GM21447 (cell line): Measurements from ENCODE around the gene SSX2IP.
"Not testable (repeated sequence)": the region's sequence is repeated elsewhere in the genome, so short reads cannot be mapped to it uniquely, and the experiment has no call there.

Experiments
- ATAC-seq: cut with Tn5 transposase; IDR thresholded peaks from one replicate; pipeline ENCODE4 v1.9.1; 2021; ENCODE audit not compliant: unreplicated experiment

Gene SSX2IP, protein sequence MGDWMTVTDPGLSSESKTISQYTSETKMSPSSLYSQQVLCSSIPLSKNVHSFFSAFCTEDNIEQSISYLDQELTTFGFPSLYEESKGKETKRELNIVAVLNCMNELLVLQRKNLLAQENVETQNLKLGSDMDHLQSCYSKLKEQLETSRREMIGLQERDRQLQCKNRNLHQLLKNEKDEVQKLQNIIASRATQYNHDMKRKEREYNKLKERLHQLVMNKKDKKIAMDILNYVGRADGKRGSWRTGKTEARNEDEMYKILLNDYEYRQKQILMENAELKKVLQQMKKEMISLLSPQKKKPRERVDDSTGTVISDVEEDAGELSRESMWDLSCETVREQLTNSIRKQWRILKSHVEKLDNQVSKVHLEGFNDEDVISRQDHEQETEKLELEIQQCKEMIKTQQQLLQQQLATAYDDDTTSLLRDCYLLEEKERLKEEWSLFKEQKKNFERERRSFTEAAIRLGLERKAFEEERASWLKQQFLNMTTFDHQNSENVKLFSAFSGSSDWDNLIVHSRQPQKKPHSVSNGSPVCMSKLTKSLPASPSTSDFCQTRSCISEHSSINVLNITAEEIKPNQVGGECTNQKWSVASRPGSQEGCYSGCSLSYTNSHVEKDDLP

DNA sequence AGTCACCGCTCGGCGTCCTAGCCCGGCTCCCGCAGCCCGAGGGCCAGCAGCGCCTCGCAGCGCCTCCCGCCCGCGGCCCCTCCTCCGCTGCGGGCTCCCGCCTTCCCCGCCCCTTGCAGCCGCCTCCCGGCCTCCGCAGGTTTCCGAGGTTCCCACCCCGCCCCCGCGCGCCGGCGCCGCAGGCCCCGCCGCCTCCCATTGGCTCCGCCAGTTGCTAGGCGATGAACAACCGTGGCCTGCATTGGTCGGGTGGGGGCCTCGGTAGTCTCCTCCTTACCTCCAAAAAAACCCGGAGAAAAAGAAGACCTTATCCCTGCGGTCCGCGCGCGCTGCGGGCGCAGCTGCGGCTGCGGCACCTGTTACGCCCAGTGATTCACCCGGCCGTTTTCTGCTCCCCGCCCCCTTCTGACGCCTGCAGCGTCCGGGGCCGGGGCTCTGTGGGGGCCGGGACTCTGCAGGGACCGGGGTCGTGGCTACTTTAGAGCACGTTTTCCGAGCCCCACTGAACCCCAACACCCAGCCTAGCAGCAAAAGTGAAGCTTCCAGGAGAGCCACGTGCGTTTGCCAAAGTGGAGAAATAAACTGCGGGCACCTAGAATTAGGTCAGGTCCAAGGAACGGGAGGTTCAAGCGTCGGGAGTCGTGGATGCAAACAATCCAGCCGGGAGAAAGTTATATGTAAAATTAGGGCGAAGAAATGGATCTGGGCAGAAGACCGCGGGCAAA, at the start of gene SSX2IP:
Gene SSX2IP (minus strand): TSS at position 65 of the 725 bp plus-strand sequence. CDS start 19,242 bp downstream, outside the sequence.
- peak; percentile 88 for ATAC-seq

DNA sequence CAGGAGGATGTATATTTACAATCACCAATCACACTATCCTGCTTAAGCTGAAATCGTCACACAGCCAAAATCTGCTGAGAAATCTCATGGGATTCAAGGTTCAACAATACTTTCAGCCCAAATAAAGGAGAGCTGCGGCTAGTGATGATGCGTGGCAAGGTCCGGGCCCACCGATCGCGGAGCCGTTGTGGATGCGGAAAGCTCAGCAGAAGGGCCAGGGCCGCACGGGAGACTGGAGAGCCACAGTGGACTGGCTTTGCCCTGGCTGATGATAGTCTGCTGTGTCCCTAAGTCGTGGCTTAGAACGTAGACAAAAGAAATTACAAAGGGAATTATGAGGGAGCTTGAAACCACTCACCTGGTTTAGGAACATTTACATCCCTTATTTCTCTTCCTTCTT, 48.0 kb upstream of the SSX2IP start:
- no peak for ATAC-seq

DNA sequence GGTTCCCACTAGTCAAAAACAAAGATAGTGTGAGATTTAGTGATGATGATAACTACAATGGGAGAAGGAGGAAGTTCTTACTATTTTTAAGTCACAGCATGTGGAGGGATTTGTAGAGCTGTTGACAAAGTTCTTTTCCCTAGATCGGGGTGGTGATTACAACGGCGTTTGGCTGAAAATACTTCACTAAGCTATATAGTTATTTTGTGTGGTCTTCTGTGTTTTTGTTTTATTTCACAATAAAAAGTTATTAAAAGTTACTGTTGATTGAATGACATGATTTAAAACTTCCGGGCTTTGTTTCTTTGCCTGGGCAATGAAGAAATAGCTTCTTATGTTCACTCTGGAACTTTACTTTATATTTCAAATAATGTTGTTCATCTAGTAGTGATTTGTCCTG, 47.3 kb upstream of the SSX2IP start:
- no peak for ATAC-seq

DNA sequence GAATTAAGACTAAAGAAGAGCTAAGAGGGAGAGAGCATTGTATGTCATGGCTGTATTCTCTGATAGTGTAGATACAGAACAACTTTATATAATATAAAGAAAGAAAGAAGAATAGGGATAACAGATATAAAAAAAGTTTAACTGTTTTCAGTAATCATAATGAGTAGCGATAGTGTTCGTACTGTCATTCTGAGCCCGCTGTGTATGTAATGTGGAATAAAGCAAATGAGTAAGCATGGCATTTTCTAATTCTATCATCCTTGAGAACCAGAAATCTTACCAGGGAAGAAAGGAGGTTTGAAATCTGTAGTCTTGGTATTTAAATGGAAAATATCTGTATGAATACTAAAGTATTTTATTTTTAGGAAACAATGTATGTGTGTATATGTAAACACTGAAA, 46.7 kb upstream of the SSX2IP start:
- ATAC-seq = no peak

DNA sequence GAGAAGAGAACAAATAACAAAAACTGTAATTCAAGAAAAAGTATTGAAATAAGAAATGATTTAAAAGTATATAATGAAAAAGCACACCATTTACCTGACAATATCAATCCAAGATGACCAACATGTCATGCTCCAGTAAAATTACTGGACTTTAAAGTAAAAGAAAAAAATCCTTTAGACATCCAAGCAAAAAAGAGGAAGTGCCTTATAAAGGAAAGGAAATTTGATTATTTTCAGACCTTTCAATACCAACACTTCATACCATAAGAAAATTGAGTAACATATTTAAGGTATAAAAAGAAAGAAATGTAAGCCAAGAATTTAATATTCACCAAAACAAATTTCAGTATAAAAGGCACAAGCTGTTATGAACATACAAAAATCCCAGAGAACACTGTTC, 46.2 kb upstream of the SSX2IP start:
- no peak for ATAC-seq

DNA sequence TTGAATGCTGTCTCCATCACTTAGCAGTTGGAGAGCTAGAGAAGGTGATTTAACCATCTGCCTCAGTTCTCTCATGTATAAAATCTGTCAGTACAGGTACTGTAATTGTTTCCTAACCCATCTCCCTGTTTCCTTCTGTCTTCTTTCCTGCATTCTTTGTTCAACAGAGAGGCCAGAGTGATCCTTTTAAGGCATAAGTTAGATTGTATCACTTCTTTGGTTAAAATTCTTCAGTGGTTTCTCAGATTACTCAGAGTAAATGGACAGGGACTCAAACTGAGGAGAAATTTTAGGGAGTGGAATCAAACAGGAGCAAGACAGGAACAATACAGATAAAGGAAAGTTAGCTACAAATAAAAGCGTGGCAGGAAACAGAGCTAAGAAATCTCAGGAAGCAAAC, 45.2 kb upstream of the SSX2IP start:
- no peak for ATAC-seq

DNA sequence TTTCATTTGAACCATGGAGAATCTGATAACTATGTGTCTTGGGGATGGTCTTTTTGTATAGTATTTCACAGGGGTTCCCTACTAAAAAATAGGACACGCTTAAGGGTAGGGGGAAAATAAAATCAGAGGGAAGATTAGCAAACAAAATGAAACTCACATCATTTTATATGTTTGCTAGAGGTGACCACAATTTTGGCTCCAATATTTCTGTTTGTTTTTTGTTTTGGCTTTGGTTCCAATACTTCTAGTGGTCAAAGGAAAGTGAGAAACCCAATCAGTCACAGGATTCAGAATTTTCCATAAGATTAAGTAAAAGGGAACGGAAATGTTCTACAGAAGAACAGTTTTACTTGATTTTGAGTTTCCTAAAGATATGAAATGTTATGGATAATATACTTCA, 42.3 kb upstream of the SSX2IP start:
- ATAC-seq = no peak

DNA sequence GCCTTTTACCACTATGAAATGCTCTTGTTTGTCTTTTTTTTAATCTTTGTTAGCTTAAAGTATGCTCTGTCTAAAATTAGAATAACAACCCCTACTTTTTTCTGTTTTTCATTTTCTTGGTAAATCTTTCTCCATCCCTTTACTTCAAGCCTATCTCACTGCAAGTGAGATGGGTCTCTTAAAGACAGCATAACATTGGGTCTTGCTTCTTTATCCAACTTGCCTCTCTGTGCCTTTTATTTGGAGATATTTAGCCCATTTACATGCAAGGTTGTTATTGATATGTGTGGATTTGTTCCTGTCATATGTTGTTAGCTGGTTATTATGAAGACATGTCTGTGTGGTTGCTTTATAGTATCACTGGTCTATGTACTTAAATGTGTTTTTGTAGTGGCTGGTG, 41.3 kb upstream of the SSX2IP start:
- ATAC-seq = no peak

DNA sequence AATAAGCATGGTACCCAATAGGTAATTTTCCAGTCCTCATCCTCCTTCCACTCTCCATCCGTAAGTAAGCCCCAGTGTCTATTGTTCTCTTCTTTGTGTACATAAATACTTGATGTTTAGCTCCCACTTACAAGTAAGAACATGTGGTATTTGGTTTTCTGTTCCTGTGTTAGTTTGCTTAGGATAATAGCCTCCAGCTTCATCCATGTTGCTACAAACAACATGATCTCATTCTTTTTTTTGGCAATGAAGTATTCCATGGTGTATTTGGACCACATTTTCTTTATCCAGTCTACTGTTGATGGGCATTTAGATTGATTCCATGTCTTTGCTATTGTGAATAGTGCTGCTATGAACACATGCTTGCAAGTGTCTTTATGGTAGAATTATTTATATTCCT, 37.5 kb upstream of the SSX2IP start:
- ATAC-seq = not testable (repeated sequence)

DNA sequence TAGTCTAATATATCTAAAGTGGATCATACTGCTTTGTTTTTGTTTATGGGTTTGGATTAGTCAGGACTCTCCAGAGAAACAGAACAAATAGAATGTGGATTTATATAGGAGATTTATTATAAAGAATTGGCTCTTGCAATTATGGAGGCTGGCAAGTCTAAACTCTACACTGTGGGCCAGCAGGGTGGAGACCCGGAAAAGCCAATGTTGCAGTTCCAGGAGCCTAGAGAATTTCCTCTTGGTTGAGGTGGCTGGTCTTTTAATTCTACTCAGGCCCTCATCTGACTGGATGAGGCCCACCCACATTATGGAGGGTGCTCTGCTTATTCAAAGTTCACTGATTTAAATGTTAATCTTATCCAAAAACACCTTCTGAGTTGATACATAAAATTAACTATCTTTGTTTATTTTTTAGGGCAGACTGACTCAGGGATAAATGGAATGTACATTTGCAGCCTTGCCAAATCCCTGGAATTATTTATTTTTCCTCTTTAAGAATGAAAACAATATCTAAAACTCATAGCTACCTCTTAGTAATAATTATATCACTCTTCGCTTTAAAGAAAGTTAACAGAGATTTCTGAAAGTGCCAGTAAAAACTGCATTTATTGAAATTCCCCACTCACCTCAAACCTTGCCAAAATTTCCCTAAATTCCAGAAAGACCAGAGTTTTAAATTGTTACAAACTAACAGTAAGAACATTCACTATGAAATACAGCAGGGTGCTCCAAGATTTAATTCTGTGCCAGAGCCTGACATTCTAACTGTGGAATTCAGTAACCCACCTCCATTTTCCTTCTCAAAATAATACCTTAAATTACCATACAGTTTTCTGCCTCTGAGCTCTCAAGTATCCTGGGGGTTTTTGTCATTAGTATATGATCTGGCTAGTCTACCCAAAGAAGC, 36.6 kb upstream of the SSX2IP start:
- ATAC-seq = no peak

DNA sequence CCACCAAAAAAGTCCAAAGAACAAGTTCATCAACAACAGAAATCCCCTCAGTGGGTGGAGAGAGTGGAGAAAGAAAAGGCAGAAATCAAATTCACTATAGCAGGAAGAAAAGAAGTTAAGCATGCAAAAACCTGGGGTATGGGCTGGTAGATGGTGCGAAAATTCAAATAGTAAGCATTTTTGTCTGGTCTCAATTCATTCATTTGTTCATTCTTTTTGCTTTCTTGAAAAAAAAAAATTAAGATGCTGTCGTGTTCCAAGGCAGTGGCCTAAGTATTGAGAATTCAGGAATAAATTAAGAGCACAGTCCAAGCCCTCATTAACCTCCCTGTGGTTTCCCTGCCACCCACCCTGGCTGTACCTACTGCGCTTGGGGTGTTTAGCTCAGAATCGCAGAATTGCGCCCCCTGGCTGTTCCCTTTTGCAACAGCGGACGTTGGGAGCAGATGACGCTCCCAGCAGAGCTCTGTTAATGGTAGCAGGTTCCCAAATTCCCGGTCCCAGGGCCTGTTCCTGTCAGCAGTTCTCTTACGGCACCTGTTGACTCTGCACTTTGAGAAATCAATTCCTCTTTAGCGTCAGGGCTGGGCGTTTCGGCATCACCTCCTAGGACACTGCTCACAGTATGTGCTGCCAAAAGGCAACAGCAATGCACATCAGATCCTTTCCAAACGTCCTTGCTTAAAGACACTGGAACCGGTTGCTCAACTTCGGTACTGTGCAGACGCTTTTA, 34.0 kb upstream of the SSX2IP start:
- ATAC-seq = no peak

DNA sequence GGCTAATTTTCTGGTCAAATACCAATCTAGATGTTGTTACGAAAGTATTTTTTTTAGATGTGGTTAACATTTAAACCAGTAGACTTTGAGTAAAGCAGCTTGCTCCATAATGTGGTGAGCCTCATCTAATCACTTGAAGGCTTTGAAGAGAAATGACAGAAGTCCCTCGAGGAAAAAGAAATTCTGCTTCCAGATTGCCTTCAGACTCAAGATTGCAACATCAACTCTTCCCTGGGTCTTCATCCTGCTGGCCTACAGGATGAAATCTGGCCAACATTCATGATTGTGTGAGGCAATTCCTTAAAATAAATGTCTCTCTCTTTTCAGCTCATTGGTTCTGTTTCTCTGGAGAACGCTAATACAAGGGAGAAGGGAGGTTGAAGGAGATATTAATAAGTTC, 32.5 kb upstream of the SSX2IP start:
- no peak for ATAC-seq

DNA sequence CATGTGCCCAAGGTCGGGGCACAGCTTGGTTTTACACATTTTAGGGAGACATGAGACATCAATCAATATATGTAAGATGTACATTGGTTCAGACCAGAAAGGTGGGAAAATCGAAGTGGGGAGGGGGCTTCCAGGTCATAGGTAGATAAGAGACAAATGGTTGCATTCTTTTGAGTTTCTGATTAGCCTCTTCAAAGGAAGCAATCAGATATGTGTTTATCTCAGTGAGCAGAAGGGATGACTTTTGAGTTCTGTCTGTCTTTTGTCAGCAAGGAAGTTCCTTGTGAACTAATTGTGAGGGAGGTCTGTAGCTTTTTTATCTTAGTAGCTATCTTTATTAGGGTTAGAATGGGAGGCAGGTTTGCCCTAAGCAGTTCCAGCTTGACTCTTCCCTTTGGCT, 31.6 kb upstream of the SSX2IP start:
- not testable (repeated sequence) for ATAC-seq

DNA sequence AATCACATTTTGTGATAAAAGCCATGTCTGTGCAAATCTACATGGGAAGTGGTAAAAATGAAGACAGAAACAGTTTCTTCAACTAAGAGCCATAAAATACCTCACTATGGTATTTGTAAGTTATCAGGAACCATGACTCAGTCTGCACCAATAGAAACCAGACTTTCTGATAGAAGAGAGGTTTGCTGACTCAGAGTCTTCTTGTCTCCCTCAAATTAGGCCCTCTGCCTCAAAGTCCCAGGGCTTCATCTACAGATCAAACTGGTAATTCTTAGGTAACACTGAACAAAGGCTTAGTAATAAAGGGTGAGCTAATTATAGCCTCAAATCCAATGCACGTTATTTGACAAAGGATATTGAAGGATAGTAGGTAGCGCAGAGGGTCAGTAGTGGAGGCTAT, 30.9 kb upstream of the SSX2IP start:
- ATAC-seq = no peak

DNA sequence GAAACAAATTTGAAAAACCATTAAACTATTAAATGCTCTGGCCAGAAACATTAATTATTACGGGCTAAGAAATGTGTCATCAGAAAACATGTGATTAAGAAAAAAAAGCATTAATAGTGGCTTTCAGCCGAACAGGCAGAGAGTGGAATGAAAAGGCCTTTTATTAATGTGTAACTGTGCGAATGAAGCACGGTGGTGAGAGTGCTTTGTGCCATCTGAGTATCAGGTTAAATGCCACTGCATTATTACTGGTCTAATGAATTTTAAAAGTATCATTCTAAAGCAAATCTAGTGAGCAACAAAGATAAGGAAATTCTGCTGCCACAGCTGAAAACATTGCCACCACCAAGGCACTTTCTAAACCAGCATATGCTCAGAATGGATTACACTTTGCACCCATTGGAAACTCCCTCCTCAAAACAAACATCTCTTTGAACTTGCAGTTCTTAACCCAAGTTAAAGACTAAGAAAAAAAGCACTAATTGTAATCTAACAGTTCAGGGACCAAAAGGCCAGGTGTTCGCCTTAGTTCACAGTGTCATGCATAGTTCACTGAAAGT, 30.0 kb upstream of the SSX2IP start:
- no peak for ATAC-seq

DNA sequence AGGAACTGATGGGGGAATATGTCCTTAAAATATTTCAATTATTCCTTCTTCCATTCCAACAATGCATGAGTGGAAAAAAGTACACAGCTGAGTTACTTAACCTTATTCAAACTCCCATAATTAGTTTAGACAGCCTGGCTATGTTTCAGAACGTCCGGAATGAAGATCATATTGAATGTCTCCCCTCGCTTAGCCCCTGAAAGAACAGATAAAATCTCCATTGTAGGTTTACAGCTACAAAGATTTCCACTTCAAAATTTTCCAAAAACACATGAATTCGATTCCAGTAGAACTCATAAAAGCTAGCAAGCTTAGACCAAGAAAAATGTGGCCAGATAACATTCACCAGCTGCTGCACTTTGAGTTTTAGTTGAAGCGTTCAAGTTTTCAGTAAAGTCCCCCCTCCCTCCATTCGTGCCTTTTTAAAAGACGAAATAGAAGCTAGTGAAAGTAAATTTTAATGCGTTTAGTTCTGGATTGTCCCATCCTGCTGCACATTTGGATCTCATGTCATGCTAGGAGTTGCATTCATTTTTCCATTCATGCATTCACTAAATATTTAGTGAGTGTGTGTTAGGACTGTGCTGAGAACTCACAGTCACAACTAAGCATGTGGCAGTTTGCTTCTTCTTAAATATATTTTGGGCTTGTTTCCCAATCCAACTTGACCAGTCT, 29.4 kb upstream of the SSX2IP start:
- ATAC-seq = no peak

DNA sequence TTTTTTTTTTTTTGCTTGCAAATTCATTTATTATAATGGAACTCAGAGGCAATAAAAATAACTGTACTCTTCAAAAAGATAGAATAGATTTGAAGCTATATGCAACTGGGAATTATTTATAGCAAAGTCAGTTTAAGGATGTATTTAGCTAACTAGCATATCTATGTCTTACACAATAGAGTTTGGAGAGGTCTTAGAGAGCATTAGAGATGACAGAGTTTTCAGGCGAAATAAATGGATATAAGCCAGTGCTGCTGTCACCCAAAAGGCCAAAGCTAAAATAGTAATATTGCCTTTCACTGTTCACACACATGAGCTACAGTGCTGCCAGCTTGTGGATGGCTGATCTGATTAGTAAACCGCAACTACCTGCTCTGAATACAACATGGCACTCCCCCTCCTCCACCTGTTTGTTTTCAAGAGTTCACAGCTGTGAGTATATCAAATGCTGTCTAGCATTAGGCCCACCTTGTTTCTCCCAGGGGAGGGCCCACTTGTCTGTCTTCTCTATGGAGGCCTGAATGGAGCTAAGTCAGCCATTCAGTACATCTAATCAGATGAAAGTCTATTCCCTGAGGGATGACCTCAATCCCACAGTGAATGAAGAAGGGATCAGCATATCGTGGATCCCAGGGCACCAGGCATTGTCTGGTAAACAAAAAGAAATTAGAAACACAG, 25.2 kb upstream of the SSX2IP start:
- no peak for ATAC-seq

DNA sequence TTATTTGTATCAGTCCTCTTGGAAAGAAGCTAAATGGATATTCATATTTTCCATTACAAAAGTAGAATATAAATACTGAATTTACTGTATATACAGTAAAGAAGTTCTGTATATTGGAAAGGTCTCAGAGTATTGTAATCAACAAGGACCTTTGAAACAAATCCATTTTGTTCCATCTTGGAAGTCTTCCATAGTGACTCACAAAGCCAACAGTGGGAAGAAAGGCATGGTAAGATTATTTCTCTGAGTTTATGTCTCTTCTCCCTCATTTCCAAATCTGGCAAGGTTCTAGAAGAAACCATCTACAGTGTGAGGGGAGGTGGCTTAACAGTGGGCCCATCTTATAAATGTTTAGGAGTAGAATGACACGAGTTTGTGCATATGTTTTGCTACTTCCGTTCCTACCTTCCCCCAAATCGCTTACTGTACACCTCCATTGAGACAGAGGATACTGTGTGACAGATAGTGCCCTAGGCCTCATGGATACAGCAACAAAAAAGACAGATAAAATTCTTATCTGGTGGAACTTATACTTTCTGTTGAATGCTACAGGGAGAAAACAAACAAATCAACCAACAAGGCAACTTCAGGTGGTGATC, 22.1 kb upstream of the SSX2IP start:
- no peak for ATAC-seq

DNA sequence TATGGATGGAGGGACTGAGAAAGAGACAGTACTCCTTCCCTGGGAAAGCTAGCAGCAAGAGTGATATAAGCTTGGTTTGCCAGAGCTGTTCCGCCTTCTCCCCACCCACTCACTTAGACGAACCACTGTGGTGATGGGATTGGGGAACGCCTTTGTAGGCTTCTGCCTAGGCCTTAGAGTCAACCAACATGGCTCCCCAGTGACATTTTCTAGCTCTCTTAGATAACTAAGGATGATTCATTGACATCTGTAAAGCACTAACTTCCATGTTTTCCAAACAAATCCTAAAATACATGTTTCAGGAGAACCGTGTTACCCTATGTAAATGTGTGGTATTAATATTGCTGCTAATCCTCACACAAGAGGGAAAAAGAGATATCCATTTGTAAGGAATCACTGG, 21.6 kb upstream of the SSX2IP start:
- ATAC-seq = no peak
